DMS153 (cell line): Measurements from ENCODE around the gene RGS11.

Experiments used
- DNase-seq: peaks from one replicate; lab custom pipeline; 2025; lab: John Stamatoyannopoulos, UW

RGS11 gene

GRCh38 chr16:275786-276232 is at the start of gene RGS11:
TSS of gene RGS11 (minus strand) at chr16:275944. CDS start at chr16:275911, 33 bp downstream.
- no peak for DNase-seq

- DNase-seq, result peak; percentile 27
Observed at GRCh38 chr16:324451-325334, 48.9 kb upstream of the RGS11 start.

- no peak for DNase-seq
Observed at GRCh38 chr16:324201-324450, 48.4 kb upstream of the RGS11 start.

GRCh38 chr16:322476-323143 is 46.9 kb upstream of the RGS11 start:
- DNase-seq, result no peak

- DNase-seq, result no peak
Observed at GRCh38 chr16:321532-321931, 45.8 kb upstream of the RGS11 start.

- no peak for DNase-seq
Observed at GRCh38 chr16:320206-320605, 44.5 kb upstream of the RGS11 start.

- DNase-seq, result no peak
Observed at GRCh38 chr16:318628-319027, 42.9 kb upstream of the RGS11 start.

- no peak for DNase-seq
Observed at GRCh38 chr16:317583-317982, 41.8 kb upstream of the RGS11 start.

GRCh38 chr16:316741-317464 is 41.2 kb upstream of the RGS11 start:
- no peak for DNase-seq

GRCh38 chr16:314795-315299 is 39.1 kb upstream of the RGS11 start:
- DNase-seq, result peak; percentile 14

- no peak for DNase-seq
Observed at GRCh38 chr16:314351-314750, 38.6 kb upstream of the RGS11 start.

GRCh38 chr16:311725-312124 is 36.0 kb upstream of the RGS11 start:
- DNase-seq, result no peak

GRCh38 chr16:309476-309875 is 33.7 kb upstream of the RGS11 start:
- DNase-seq, result no peak

- no peak for DNase-seq
Observed at GRCh38 chr16:307691-308312, 32.1 kb upstream of the RGS11 start.

- DNase-seq, result peak; percentile 46
Observed at GRCh38 chr16:306911-307370, 31.2 kb upstream of the RGS11 start.

- no peak for DNase-seq
Observed at GRCh38 chr16:305916-306626, 30.3 kb upstream of the RGS11 start.

GRCh38 chr16:303760-304505 is 28.2 kb upstream of the RGS11 start:
- no peak for DNase-seq

GRCh38 chr16:301950-302349 is 26.2 kb upstream of the RGS11 start:
- DNase-seq, result no peak

- DNase-seq, result no peak
Observed at GRCh38 chr16:301235-301634, 25.5 kb upstream of the RGS11 start.

- no peak for DNase-seq
Observed at GRCh38 chr16:297832-298231, 22.1 kb upstream of the RGS11 start.
